IMR-90 (cell line): ENCODE measurements around the gene MRFAP1L1. TPM values are rescaled to one million over a fixed set of nuclear protein-coding genes. Genes with fewer than 3 reads are reported as not detected.

Source experiments
- ATAC-seq: fragments of 200-7000 bp; cut with Tn5 transposase; 2 replicates; pipeline ENCODE4 v1.9.1; 2020; ENCODE audit warnings: low read depth, mild to moderate bottlenecking, moderate library complexity
- BruUV-seq: library from RNA; stranded (reverse); fragments of 400-500 nt; replicated peaks from 2 replicates; lab custom pipeline; 2021; lab: Mats Ljungman, UMichigan
- CTCF ChIA-PET: fragments of 300-600 bp; formaldehyde crosslinking; extraction: SDS; loops from one replicate; lab custom pipeline; 2021; ENCODE audit warnings: antibody characterized with exemption; lab: Yijun Ruan, JAX
- POLR2A ChIA-PET: fragments of 300-600 bp; sonication (Branson Sonifier 250); formaldehyde crosslinking; loops from one replicate; lab custom pipeline; 2022; ENCODE audit warnings: antibody characterized with exemption; ENCODE audit not compliant: unreplicated experiment; lab: Charles Lee
- DNase-seq: peaks from one replicate; pipeline ENCODE4 v3.0.0; 2013
- H2AFZ ChIP-seq: replicated peaks from 2 replicates; pipeline ENCODE3; 2013; ENCODE audit warnings: low read length, mild to moderate bottlenecking; ENCODE audit not compliant: poor library complexity
- H2AK5ac ChIP-seq: 2 replicates; pipeline ENCODE4 v1.6.1; 2013; ENCODE audit warnings: low read depth, low read length, inconsistent platforms
- H2AK9ac ChIP-seq: replicated peaks from 2 replicates; pipeline ENCODE3; 2013; ENCODE audit warnings: mild to moderate bottlenecking, low read depth, low read length, moderate library complexity; ENCODE audit not compliant: poor library complexity
- H2BK120ac ChIP-seq: 2 replicates; pipeline ENCODE4 v1.6.1; 2013; ENCODE audit warnings: low read depth, low read length, inconsistent platforms
- H2BK15ac ChIP-seq: 3 replicates; pipeline ENCODE4 v1.6.1; 2013; ENCODE audit warnings: low read depth, low read length, inconsistent platforms
- H2BK20ac ChIP-seq: 2 replicates; pipeline ENCODE4 v1.6.1; 2013; ENCODE audit warnings: low read depth, mild to moderate bottlenecking, inconsistent platforms, low read length, moderate library complexity
- H2BK5ac ChIP-seq: 2 replicates; pipeline ENCODE4 v1.6.1; 2013; ENCODE audit warnings: mild to moderate bottlenecking, low read depth, low read length, inconsistent platforms; ENCODE audit not compliant: poor library complexity, severe bottlenecking
- H3K14ac ChIP-seq: replicated peaks from 2 replicates; pipeline ENCODE4 v1.6.1; 2013; ENCODE audit warnings: low read depth, low read length, inconsistent platforms
- H3K18ac ChIP-seq: 2 replicates; pipeline ENCODE4 v1.6.1; 2013; ENCODE audit warnings: low read depth, low read length, control low read depth
- H3K23ac ChIP-seq: 2 replicates; pipeline ENCODE4 v1.6.1; 2013; ENCODE audit warnings: low read depth, low read length, inconsistent platforms
- H3K27ac ChIP-seq: 2 replicates; pipeline ENCODE4 v1.5.1; 2013; ENCODE audit warnings: mild to moderate bottlenecking, control low read depth, low read length; ENCODE audit not compliant: insufficient read depth
- H3K27me3 ChIP-seq: 2 replicates; pipeline ENCODE4 v1.6.1; 2013; ENCODE audit warnings: low read length; ENCODE audit not compliant: control insufficient read depth, insufficient read depth
- H3K36me3 ChIP-seq: 2 replicates; pipeline ENCODE4 v1.6.1; 2013; ENCODE audit warnings: low read length, mixed read lengths; ENCODE audit not compliant: control insufficient read depth, insufficient read depth
- H3K4ac ChIP-seq: 2 replicates; pipeline ENCODE4 v1.6.1; 2013; ENCODE audit warnings: low read depth, low read length, inconsistent platforms
- H3K4me1 ChIP-seq: 2 replicates; pipeline ENCODE4 v1.6.1; 2013; ENCODE audit warnings: low read length, mixed read lengths; ENCODE audit not compliant: control insufficient read depth, insufficient read depth
- H3K4me2 ChIP-seq: 2 replicates; pipeline ENCODE4 v1.6.1; 2013; ENCODE audit warnings: low read depth, mild to moderate bottlenecking, control low read depth, low read length, moderate library complexity
- H3K4me3 ChIP-seq: 2 replicates; pipeline ENCODE4 v1.5.1; 2013; ENCODE audit warnings: low read depth, mild to moderate bottlenecking, control low read depth, low read length, moderate library complexity; ENCODE audit not compliant: insufficient read depth
- H3K56ac ChIP-seq: 2 replicates; pipeline ENCODE4 v1.6.1; 2013; ENCODE audit warnings: low read length, inconsistent platforms; ENCODE audit not compliant: insufficient read depth; ENCODE audit errors: extremely low read depth
- H3K79me1 ChIP-seq, 2 experiments: 2 replicates each; pipeline ENCODE4 v1.6.1; 2013; ENCODE audit warnings: low read length in 2 of 2, inconsistent platforms in 1 of 2, low read depth in 1 of 2
- H3K9ac ChIP-seq: 2 replicates; pipeline ENCODE4 v1.6.1; 2013; ENCODE audit warnings: low read depth, low read length, control low read depth
- H3K9me1 ChIP-seq: 2 replicates; pipeline ENCODE4 v1.6.1; 2013; ENCODE audit warnings: low read length, inconsistent platforms; ENCODE audit not compliant: insufficient read depth
- H3K9me3 ChIP-seq: 2 replicates; pipeline ENCODE4 v1.6.1; 2013; ENCODE audit warnings: low read length; ENCODE audit not compliant: control insufficient read depth, insufficient read depth
- H4K20me1 ChIP-seq: 2 replicates; pipeline ENCODE4 v1.6.1; 2013; ENCODE audit warnings: low read length, inconsistent platforms; ENCODE audit not compliant: insufficient read depth
- H4K5ac ChIP-seq: 2 replicates; pipeline ENCODE4 v1.6.1; 2013; ENCODE audit warnings: mild to moderate bottlenecking, low read depth, low read length, control low read depth
- H4K8ac ChIP-seq, 2 experiments: 2 replicates each; pipeline ENCODE4 v1.6.1; 2013; ENCODE audit warnings: low read depth in 2 of 2, low read length in 2 of 2, control low read depth in 1 of 2, inconsistent platforms in 1 of 2
- H4K91ac ChIP-seq: 2 replicates; pipeline ENCODE4 v1.6.1; 2013; ENCODE audit warnings: low read depth, low read length, inconsistent platforms; ENCODE audit not compliant: insufficient read depth
- BHLHE40 ChIP-seq: fragments of 150-350 bp; IDR thresholded peaks from 2 replicates; pipeline ENCODE4 v1.6.1; 2016; ENCODE audit warnings: mild to moderate bottlenecking, low read depth, low read length
- CEBPB ChIP-seq: IDR thresholded peaks from 2 replicates; pipeline ENCODE4 v1.6.1; 2012; ENCODE audit warnings: low read depth, low read length, improper control_type of control experiment
- CHD1 ChIP-seq: IDR thresholded peaks from 2 replicates; pipeline ENCODE4 v1.6.1; 2012; ENCODE audit warnings: low read depth, low read length, improper control_type of control experiment
- FOS ChIP-seq: fragments of 150-350 bp; IDR thresholded peaks from 2 replicates; pipeline ENCODE4 v1.6.1; 2016; ENCODE audit warnings: low read depth, low read length
- MAFK ChIP-seq: IDR thresholded peaks from 2 replicates; pipeline ENCODE4 v1.6.1; 2012; ENCODE audit warnings: low read depth, low read length, improper control_type of control experiment
- MAZ ChIP-seq: IDR thresholded peaks from 2 replicates; pipeline ENCODE4 v1.6.1; 2012; ENCODE audit warnings: low read depth, mild to moderate bottlenecking, low read length, improper control_type of control experiment, moderate library complexity, borderline replicate concordance
- MXI1 ChIP-seq: IDR thresholded peaks from 2 replicates; pipeline ENCODE4 v1.6.1; 2012; ENCODE audit warnings: low read depth, mild to moderate bottlenecking, low read length, moderate library complexity, borderline replicate concordance
- NFE2L2 ChIP-seq: fragments of 150-350 bp; IDR thresholded peaks from 2 replicates; pipeline ENCODE4 v1.6.1; 2016; ENCODE audit warnings: low read depth, mild to moderate bottlenecking, low read length
- POLR2A ChIP-seq: IDR thresholded peaks from 2 replicates; pipeline ENCODE4 v1.6.1; 2012; ENCODE audit warnings: mild to moderate bottlenecking, low read depth, low read length
- RAD21 ChIP-seq: IDR thresholded peaks from 2 replicates; pipeline ENCODE4 v1.6.1; 2012; ENCODE audit warnings: low read length, improper control_type of control experiment
- RCOR1 ChIP-seq: IDR thresholded peaks from 2 replicates; pipeline ENCODE4 v1.6.1; 2012; ENCODE audit warnings: mild to moderate bottlenecking, low read length, improper control_type of control experiment; ENCODE audit not compliant: insufficient replicate concordance
- RFX5 ChIP-seq: IDR thresholded peaks from 2 replicates; pipeline ENCODE4 v1.8.0; 2012; ENCODE audit warnings: low read depth, mild to moderate bottlenecking, low read length, moderate library complexity
- SMC3 ChIP-seq: fragments of 150-350 bp; IDR thresholded peaks from 2 replicates; pipeline ENCODE4 v1.6.1; 2016; ENCODE audit warnings: low read depth, mild to moderate bottlenecking, antibody characterized with exemption, low read length, moderate library complexity
- WGBS, 2 experiments: methylation state at CpG; one replicate each; pipeline versions ENCODE4 v1.1.5 to v1.1.7; 2013; ENCODE audit warnings: missing lambda C conversion rate in 2 of 2; ENCODE audit not compliant: insufficient read length in 1 of 2; ENCODE audit errors: extremely low coverage in 2 of 2; 5-methylcytosine and 5-hydroxymethylcytosine counted together
- dilution Hi-C: fragments of 300-500 bp; cut with HindIII; formaldehyde crosslinking; loops from one replicate; pipeline ENCODE4 v1.14.3; 2018; ENCODE audit warnings: low sequenced_read_pairs; ENCODE audit not compliant: unreplicated experiment
- in situ Hi-C: fragments of 300-500 bp; cut with MboI; formaldehyde crosslinking; loops from 3 replicates; pipeline ENCODE4 v1.14.3; 2019; ENCODE audit warnings: low sequenced_read_pairs, inconsistent platforms, mixed read lengths
- intact Hi-C: fragments of 100-400 bp; cut with micrococcal nuclease; formaldehyde crosslinking; loops from 2 replicates; pipeline ENCODE4 v1.10.0; 2022
- polyA plus RNA-seq, 3 experiments: library from polyadenylated mRNA; depleted of rRNA; stranded (reverse); fragments of >200 nt; gene quantifications; 2 replicates each; pipeline ENCODE4 v1.2.3, GENCODE V29; 2012; ENCODE audit warnings: low replicate concordance in 1 of 3
- total RNA-seq: library from RNA; depleted of rRNA; stranded (reverse); fragments of >200 nt; gene quantifications from 2 replicates; pipeline ENCODE4 v1.2.3, GENCODE V29; 2012
- TF ChIP-seq, protein P1 (sequence below): fragments of 150-350 bp; IDR thresholded peaks from 2 replicates; pipeline ENCODE4 v1.6.1; 2017; ENCODE audit warnings: mild to moderate bottlenecking, antibody characterized with exemption, low read length, low read depth
- TF ChIP-seq, protein P2 (sequence below): fragments of 150-350 bp; IDR thresholded peaks from 2 replicates; pipeline ENCODE4 v1.6.1; 2016; ENCODE audit warnings: low read depth, mild to moderate bottlenecking, low read length, moderate library complexity, borderline replicate concordance
- TF ChIP-seq, protein P3 (sequence below): conservative IDR thresholded peaks from 2 replicates; pipeline ENCODE4 v1.5.1; 2012; ENCODE audit warnings: mild to moderate bottlenecking, low read depth, low read length, improper control_type of control experiment

Gene MRFAP1L1
- total and polyA plus RNA-seq, 2 of the 4 experiments (the other 2 are of a cell fraction): 31.7 to 47.0 TPM

DNA sequence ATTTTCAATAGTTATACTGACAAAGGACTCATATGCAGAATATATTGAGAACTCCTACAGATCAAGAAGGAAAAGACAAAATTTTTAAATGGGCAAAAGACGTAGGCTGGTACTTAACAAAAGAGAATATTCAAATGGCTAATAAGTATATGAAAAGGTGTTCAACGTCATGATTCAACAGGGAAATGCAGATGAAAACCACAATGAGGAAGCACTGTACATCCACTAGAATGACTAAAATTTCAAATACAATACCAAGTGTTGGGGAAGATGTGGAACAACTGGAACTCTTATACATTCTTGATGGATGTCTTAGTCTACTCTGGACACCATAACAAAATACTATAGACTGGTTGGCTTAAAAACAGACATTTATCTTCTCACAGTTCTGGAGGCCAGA, 1.3 kb upstream of the MRFAP1L1 start:
- H2BK15ac ChIP-seq: no peak overlapping the region
- no TSS peak for BruUV-seq
- peaks cover 1% of the 10 kb centered on the region for H3K4me1 ChIP-seq
- H3K56ac ChIP-seq: no peak overlapping the region
- H3K9me1 ChIP-seq: peaks cover 11% of the 10 kb centered on the region
- H2BK5ac ChIP-seq: no peak overlapping the region
- peaks cover 10% of the 10 kb centered on the region; the same call in 1 of the 2 replicates for H4K20me1 ChIP-seq
- no peak overlapping the region for H3K4me3 ChIP-seq
- H3K27ac ChIP-seq: no peak overlapping the region
- H4K91ac ChIP-seq: no peak overlapping the region
- no peak overlapping the region for H3K4ac ChIP-seq
- H4K5ac ChIP-seq: no peak overlapping the region
- in situ Hi-C loops: no loop called here
- TF ChIP-seq SMC3: no peak
- TF ChIP-seq, protein P1, sequence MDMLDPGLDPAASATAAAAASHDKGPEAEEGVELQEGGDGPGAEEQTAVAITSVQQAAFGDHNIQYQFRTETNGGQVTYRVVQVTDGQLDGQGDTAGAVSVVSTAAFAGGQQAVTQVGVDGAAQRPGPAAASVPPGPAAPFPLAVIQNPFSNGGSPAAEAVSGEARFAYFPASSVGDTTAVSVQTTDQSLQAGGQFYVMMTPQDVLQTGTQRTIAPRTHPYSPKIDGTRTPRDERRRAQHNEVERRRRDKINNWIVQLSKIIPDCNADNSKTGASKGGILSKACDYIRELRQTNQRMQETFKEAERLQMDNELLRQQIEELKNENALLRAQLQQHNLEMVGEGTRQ: no peak
- no peak for TF ChIP-seq MAFK
- TF ChIP-seq CEBPB: no peak
- no peak for TF ChIP-seq RFX5
- TF ChIP-seq RAD21: no peak
- no peak for TF ChIP-seq CHD1
- no peak for TF ChIP-seq POLR2A
- TF ChIP-seq NFE2L2: no peak
- TF ChIP-seq, protein P2, sequence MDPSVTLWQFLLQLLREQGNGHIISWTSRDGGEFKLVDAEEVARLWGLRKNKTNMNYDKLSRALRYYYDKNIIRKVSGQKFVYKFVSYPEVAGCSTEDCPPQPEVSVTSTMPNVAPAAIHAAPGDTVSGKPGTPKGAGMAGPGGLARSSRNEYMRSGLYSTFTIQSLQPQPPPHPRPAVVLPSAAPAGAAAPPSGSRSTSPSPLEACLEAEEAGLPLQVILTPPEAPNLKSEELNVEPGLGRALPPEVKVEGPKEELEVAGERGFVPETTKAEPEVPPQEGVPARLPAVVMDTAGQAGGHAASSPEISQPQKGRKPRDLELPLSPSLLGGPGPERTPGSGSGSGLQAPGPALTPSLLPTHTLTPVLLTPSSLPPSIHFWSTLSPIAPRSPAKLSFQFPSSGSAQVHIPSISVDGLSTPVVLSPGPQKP: no peak
- no peak for TF ChIP-seq BHLHE40
- TF ChIP-seq RCOR1: no peak
- TF ChIP-seq MXI1: no peak
- TF ChIP-seq MAZ: no peak
- no peak for TF ChIP-seq FOS
- TF ChIP-seq, protein P3, sequence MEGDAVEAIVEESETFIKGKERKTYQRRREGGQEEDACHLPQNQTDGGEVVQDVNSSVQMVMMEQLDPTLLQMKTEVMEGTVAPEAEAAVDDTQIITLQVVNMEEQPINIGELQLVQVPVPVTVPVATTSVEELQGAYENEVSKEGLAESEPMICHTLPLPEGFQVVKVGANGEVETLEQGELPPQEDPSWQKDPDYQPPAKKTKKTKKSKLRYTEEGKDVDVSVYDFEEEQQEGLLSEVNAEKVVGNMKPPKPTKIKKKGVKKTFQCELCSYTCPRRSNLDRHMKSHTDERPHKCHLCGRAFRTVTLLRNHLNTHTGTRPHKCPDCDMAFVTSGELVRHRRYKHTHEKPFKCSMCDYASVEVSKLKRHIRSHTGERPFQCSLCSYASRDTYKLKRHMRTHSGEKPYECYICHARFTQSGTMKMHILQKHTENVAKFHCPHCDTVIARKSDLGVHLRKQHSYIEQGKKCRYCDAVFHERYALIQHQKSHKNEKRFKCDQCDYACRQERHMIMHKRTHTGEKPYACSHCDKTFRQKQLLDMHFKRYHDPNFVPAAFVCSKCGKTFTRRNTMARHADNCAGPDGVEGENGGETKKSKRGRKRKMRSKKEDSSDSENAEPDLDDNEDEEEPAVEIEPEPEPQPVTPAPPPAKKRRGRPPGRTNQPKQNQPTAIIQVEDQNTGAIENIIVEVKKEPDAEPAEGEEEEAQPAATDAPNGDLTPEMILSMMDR: no peak
- no peak overlapping the region for H2AK5ac ChIP-seq
- intact Hi-C loops: no loop called here
- H2BK20ac ChIP-seq: no peak overlapping the region
- dilution Hi-C loops: no loop called here
- no peak overlapping the region for H3K23ac ChIP-seq
- no peak for ATAC-seq
- no peak overlapping the region for H4K8ac ChIP-seq
- no peak overlapping the region for H3K14ac ChIP-seq
- no peak overlapping the region for H3K9ac ChIP-seq
- H3K36me3 ChIP-seq: peaks cover 5% of the 10 kb centered on the region
- no peak for DNase-seq
- H3K9me3 ChIP-seq: no peaks in the 10 kb centered on the region
- H3K27me3 ChIP-seq: no peaks in the 10 kb centered on the region
- no peak overlapping the region for H3K18ac ChIP-seq
- ChIA-PET CTCF (no interaction called here), POLR2A (no interaction called here)
- no CpG with 5 or more reads among the region's 2 CpGs for WGBS, 2 experiments
- no peak overlapping the region for H2AFZ ChIP-seq
- peaks cover 18 to 42% of the 10 kb centered on the region in 2 experiments for H3K79me1 ChIP-seq
- no peak overlapping the region for H2BK120ac ChIP-seq
- H3K4me2 ChIP-seq: no peak overlapping the region
- H2AK9ac ChIP-seq: no peak overlapping the region
